Parathyroid adenoma (tissue), 2 donors: ENCODE data around the gene ZNF775.

ENCODE experiments used
- H2AFZ ChIP-seq: fragments of 300-600 bp; sonication (generic); one replicate; pipeline ENCODE4 v1.7.0; 2017; ENCODE audit warnings: antibody characterized with exemption, mild to moderate bottlenecking
- H3K27ac ChIP-seq: fragments of 300-600 bp; sonication (generic); one replicate; pipeline ENCODE4 v1.7.0; 2017
- H3K27me3 ChIP-seq: fragments of 300-600 bp; sonication (generic); one replicate; pipeline ENCODE4 v1.7.0; 2017; ENCODE audit warnings: low read length; ENCODE audit not compliant: control insufficient read depth, insufficient read depth
- H3K36me3 ChIP-seq: fragments of 300-600 bp; sonication (generic); one replicate; pipeline ENCODE4 v1.7.0; 2017; ENCODE audit warnings: low read length; ENCODE audit not compliant: control insufficient read depth, insufficient read depth
- H3K4me1 ChIP-seq: fragments of 300-600 bp; sonication (generic); one replicate; pipeline ENCODE4 v1.7.0; 2017; ENCODE audit warnings: control low read depth
- H3K4me2 ChIP-seq: fragments of 300-600 bp; sonication (generic); one replicate; pipeline ENCODE4 v1.7.0; 2017; ENCODE audit warnings: low read length
- H3K4me3 ChIP-seq: fragments of 300-600 bp; sonication (generic); one replicate; pipeline ENCODE4 v1.7.0; 2017; ENCODE audit warnings: low read depth, low read length
- H3K79me2 ChIP-seq: fragments of 300-600 bp; sonication (generic); one replicate; pipeline ENCODE4 v1.7.0; 2017; ENCODE audit warnings: control low read depth
- H3K9ac ChIP-seq: fragments of 300-600 bp; sonication (generic); one replicate; pipeline ENCODE4 v1.7.0; 2017; ENCODE audit warnings: mild to moderate bottlenecking
- H3K9me3 ChIP-seq: fragments of 300-600 bp; sonication (generic); one replicate; pipeline ENCODE4 v1.7.0; 2017; ENCODE audit warnings: low read length; ENCODE audit not compliant: control insufficient read depth
- CTCF ChIP-seq: fragments of 300-600 bp; sonication (generic); IDR thresholded peaks from one replicate; pipeline ENCODE4 v1.7.0; 2017; ENCODE audit warnings: antibody characterized with exemption, mild to moderate bottlenecking
- donor health status: primary hyperparathyroidism.

The ZNF775 gene

GRCh38 chr7:150428671-150429451 is 49.7 kb downstream of the ZNF775 start:
- H3K36me3 ChIP-seq: no peaks in the 10 kb centered on the region
- TF ChIP-seq CTCF: no peak
- H3K9ac ChIP-seq: no peak overlapping the region
- no peaks in the 10 kb centered on the region for H3K9me3 ChIP-seq
- no peaks in the 10 kb centered on the region for H3K27me3 ChIP-seq
- no peak overlapping the region for H3K4me3 ChIP-seq
- no peak overlapping the region for H3K4me2 ChIP-seq
- H3K27ac ChIP-seq: no peak overlapping the region
- no peaks in the 10 kb centered on the region for H3K79me2 ChIP-seq
- no peak overlapping the region for H2AFZ ChIP-seq
- H3K4me1 ChIP-seq: no peaks in the 10 kb centered on the region

DNA sequence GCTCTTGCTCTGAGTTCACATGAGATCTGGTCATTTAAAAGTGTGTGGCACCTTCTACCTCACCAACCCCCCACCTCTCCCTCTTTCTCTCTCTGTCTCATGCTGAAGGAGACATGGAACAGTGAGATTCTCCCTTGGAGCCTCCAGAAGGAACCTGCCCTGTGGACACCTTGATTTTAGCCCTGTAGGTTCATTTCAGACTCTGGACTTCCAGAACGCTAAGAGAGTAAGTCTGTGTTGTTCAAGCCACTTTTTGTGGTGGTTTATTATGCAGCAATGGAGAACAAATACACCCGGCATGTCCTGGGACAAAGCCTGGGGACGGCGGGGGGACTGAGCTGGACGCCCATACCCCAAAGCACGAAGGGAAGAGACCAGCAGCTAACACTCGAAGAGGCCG is 50.6 kb downstream of the ZNF775 start:
- H3K4me1 ChIP-seq: no peaks in the 10 kb centered on the region
- no peak overlapping the region for H3K4me2 ChIP-seq
- TF ChIP-seq CTCF: no peak
- no peaks in the 10 kb centered on the region for H3K36me3 ChIP-seq
- no peak overlapping the region for H3K4me3 ChIP-seq
- no peaks in the 10 kb centered on the region for H3K27me3 ChIP-seq
- H3K27ac ChIP-seq: no peak overlapping the region
- H3K9me3 ChIP-seq: no peaks in the 10 kb centered on the region
- no peak overlapping the region for H2AFZ ChIP-seq
- no peaks in the 10 kb centered on the region for H3K79me2 ChIP-seq
- H3K9ac ChIP-seq: no peak overlapping the region

- Histone ChIP-seq H3K36me3 (no peaks in the 10 kb centered on the region), H3K79me2 (no peaks in the 10 kb centered on the region), H3K9ac (no peak overlapping the region), H3K27me3 (no peaks in the 10 kb centered on the region), H3K27ac (no peak overlapping the region), H3K4me2 (no peak overlapping the region), H2AFZ (no peak overlapping the region), H3K4me3 (no peak overlapping the region), H3K4me1 (no peaks in the 10 kb centered on the region), H3K9me3 (no peaks in the 10 kb centered on the region)
- no peak for TF ChIP-seq CTCF
Measured at GRCh38 chr7:150430465-150431085, 51.4 kb downstream of the ZNF775 start.

DNA sequence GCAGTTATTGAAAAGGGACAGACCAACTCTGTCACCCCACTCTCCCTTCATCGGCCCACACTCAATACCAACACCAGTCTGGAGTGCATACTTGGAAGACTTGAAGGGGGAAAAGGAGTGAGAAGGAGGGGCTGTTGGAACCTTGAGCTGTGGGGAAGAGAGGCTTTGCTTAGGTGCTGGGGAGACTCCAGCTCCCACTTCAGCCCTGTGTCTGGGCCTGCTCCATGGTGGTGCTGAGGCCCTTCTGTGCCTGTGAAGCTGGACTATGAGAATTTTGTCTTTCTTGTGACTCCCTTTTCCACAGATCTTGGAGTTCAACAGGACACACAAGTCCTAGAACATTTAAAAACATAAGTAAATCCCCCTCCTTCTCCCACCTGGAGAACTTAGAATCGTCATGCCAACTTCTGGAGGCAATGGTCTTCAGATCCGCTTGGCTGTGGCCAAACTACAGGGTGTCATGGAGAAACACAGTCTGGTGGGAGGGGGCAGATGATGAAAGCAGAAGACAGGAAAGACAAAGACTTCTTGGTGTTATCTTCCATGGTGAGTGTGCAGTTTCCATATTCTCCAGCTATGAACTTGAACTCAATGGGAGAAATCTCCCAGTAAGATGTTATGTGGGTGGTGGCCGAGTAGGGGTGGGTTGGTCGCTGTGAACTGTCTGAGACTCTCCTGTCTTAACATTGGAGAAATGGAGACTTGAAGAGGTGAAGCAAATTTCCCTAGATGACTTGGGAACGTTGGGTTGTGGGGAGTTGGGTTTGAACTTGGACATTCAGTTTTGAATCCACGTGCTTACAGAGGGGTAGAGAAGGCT is 52.9 kb downstream of the ZNF775 start:
- Histone ChIP-seq H3K4me3 (no peak overlapping the region), H3K9ac (no peak overlapping the region), H3K79me2 (no peaks in the 10 kb centered on the region), H3K4me2 (no peak overlapping the region), H3K36me3 (no peaks in the 10 kb centered on the region), H3K9me3 (no peaks in the 10 kb centered on the region), H3K27me3 (no peaks in the 10 kb centered on the region), H2AFZ (no peak overlapping the region), H3K27ac (no peak overlapping the region), H3K4me1 (no peaks in the 10 kb centered on the region)
- no peak for TF ChIP-seq CTCF
